SK-N-SH (cell line): ENCODE results near the gene NAA38. TPM values are rescaled to one million over a fixed set of nuclear protein-coding genes. Genes with fewer than 3 reads are reported as not detected.

Experiments used
- CTCF ChIA-PET: fragments of 300-600, 350-600 bp; formaldehyde crosslinking; extraction: SDS; loops from one replicate; lab custom pipeline; 2021; lab: Yijun Ruan, JAX
- POLR2A ChIA-PET: fragments of 350-600 bp; sonication (Branson Sonifier 250); formaldehyde crosslinking; extraction: SDS; loops from one replicate; lab custom pipeline; 2020; ENCODE audit warnings: antibody characterized with exemption, inconsistent platforms; lab: Yijun Ruan, JAX
- DNase-seq: peaks from one replicate; pipeline ENCODE4 v3.0.0; 2012
- H2AFZ ChIP-seq: fragments of 200-600 bp; sonication (generic); 2 replicates; pipeline ENCODE4 v1.8.1; 2016; ENCODE audit warnings: antibody characterized with exemption, mild to moderate bottlenecking, low read depth
- H3F3A ChIP-seq: fragments of 200-600 bp; sonication (generic); replicated peaks from 2 replicates; pipeline ENCODE3; 2016; ENCODE audit warnings: antibody characterized with exemption, mild to moderate bottlenecking; ENCODE audit not compliant: insufficient read depth
- H3K27ac ChIP-seq, 2 experiments: fragments of 200-500 bp in 1 of 2; fragments of 200-600 bp in 1 of 2; sonication (Bioruptor generic) in 1 of 2; sonication (generic), shearing (Covaris generic) in 1 of 2; 2 replicates each; pipeline versions ENCODE4 v1.5.1 to v1.6.1; 2014 to 2016; ENCODE audit warnings: low read depth in 2 of 2, inconsistent platforms in 1 of 2, low read length in 1 of 2, mild to moderate bottlenecking in 1 of 2, mixed read lengths in 1 of 2
- H3K27me3 ChIP-seq: fragments of 200-600 bp; sonication (generic), shearing (Covaris generic); 2 replicates; pipeline ENCODE4 v1.6.1; 2016; ENCODE audit warnings: mixed run types; ENCODE audit not compliant: insufficient read depth
- H3K36me3 ChIP-seq, 2 experiments: fragments of 200-500 bp in 1 of 2; fragments of 200-600 bp in 1 of 2; sonication (Bioruptor generic) in 1 of 2; sonication (generic) in 1 of 2; replicated peaks in 1 of 2; 2 replicates each; pipeline versions ENCODE3 to v1.5.1; 2014 to 2016; ENCODE audit warnings: low read length in 1 of 2, mild to moderate bottlenecking in 1 of 2; ENCODE audit not compliant: insufficient read depth in 2 of 2, control insufficient read depth in 1 of 2
- H3K4me1 ChIP-seq, 2 experiments: fragments of 200-500 bp in 1 of 2; fragments of 200-600 bp in 1 of 2; sonication (Bioruptor generic) in 1 of 2; sonication (generic), shearing (Covaris generic) in 1 of 2; 2 replicates each; pipeline versions ENCODE4 v1.5.1 to v1.6.1; 2014 to 2016; ENCODE audit warnings: low read depth in 1 of 2, low read length in 1 of 2, mixed run types in 1 of 2; ENCODE audit not compliant: insufficient read depth in 2 of 2, control insufficient read depth in 1 of 2
- H3K4me2 ChIP-seq: fragments of 200-600 bp; sonication (generic), shearing (Covaris generic); 2 replicates; pipeline ENCODE4 v1.6.1; 2017; ENCODE audit warnings: mixed run types
- H3K4me3 ChIP-seq, 2 experiments: fragments of 200-500 bp in 1 of 2; fragments of 200-600 bp in 1 of 2; sonication (Bioruptor generic) in 1 of 2; sonication (generic), shearing (Covaris generic) in 1 of 2; 2 replicates each; pipeline versions ENCODE4 v1.5.1 to v1.8.1; 2014 to 2016; ENCODE audit warnings: low read depth in 2 of 2, inconsistent platforms in 1 of 2, low read length in 1 of 2, mild to moderate bottlenecking in 1 of 2, mixed read lengths in 1 of 2, moderate library complexity in 1 of 2
- H3K79me2 ChIP-seq: fragments of 200-600 bp; sonication (generic); 2 replicates; pipeline ENCODE4 v1.8.1; 2017; ENCODE audit warnings: mild to moderate bottlenecking; ENCODE audit not compliant: insufficient read depth
- H3K9ac ChIP-seq: fragments of 200-600 bp; sonication (generic); 2 replicates; pipeline ENCODE4 v1.6.1; 2017; ENCODE audit warnings: mixed run types
- H3K9me2 ChIP-seq: fragments of 200-600 bp; sonication (generic); 2 replicates; pipeline ENCODE4 v1.6.1; 2017; ENCODE audit warnings: mixed run types
- H3K9me3 ChIP-seq: fragments of 200-600 bp; sonication (generic); 2 replicates; pipeline ENCODE4 v1.6.1; 2017; ENCODE audit warnings: mixed run types, mild to moderate bottlenecking, moderate library complexity
- H4K20me1 ChIP-seq: fragments of 200-600 bp; sonication (generic); 2 replicates; pipeline ENCODE4 v1.6.1; 2017; ENCODE audit warnings: mild to moderate bottlenecking, mixed run types; ENCODE audit not compliant: insufficient read depth
- CTCF ChIP-seq: fragments of 200-600 bp; sonication (generic); IDR thresholded peaks from 2 replicates; pipeline ENCODE4 v1.6.1; 2017; ENCODE audit warnings: antibody characterized with exemption, mild to moderate bottlenecking, moderate library complexity
- EZH2phosphoT487 ChIP-seq: fragments of 200-600 bp; sonication (generic); IDR thresholded peaks from 2 replicates; pipeline ENCODE4 v1.6.1; 2017; ENCODE audit warnings: low read depth, mixed run types, mild to moderate bottlenecking, antibody characterized with exemption, moderate library complexity, borderline replicate concordance
- FOXJ3 ChIP-seq: sonication (generic); formaldehyde crosslinking; IDR thresholded peaks from 2 replicates; pipeline ENCODE4 v1.5.1; 2020; ENCODE audit warnings: mild to moderate bottlenecking, missing genetic modification reagents
- MXI1 ChIP-seq: IDR thresholded peaks from 2 replicates; pipeline ENCODE4 v1.6.1; 2012; ENCODE audit warnings: mild to moderate bottlenecking, low read depth, low read length, improper control_type of control experiment
- NFIC ChIP-seq: IDR thresholded peaks from 2 replicates; pipeline ENCODE4 v1.4.0; 2012; ENCODE audit warnings: borderline replicate concordance
- NRF1 ChIP-seq: IDR thresholded peaks from 2 replicates; pipeline ENCODE4 v1.6.1; 2012; ENCODE audit warnings: low read depth, mild to moderate bottlenecking, low read length
- RAD21 ChIP-seq: IDR thresholded peaks from 2 replicates; pipeline ENCODE4 v1.6.1; 2012; ENCODE audit warnings: mild to moderate bottlenecking, low read length
- RCOR1 ChIP-seq: fragments of 150-350 bp; IDR thresholded peaks from 2 replicates; pipeline ENCODE4 v1.6.1; 2017; ENCODE audit warnings: antibody characterized with exemption, low read length
- RXRA ChIP-seq: IDR thresholded peaks from 2 replicates; pipeline ENCODE4 v1.4.0; 2012; ENCODE audit warnings: low read depth, mild to moderate bottlenecking, borderline replicate concordance
- SIN3A ChIP-seq: IDR thresholded peaks from 2 replicates; pipeline ENCODE4 v1.6.1; 2012; ENCODE audit warnings: low read depth, mild to moderate bottlenecking, low read length, moderate library complexity, borderline replicate concordance
- TEAD4 ChIP-seq: IDR thresholded peaks from 2 replicates; pipeline ENCODE4 v1.4.0; 2012; ENCODE audit warnings: mild to moderate bottlenecking, borderline replicate concordance; ENCODE audit not compliant: insufficient read depth
- WGBS: methylation state at CpG from one replicate; pipeline ENCODE4 v1.1.6; 2017; ENCODE audit warnings: low lambda C conversion rate; 5-methylcytosine and 5-hydroxymethylcytosine counted together
- polyA plus RNA-seq, 3 experiments: library from polyadenylated mRNA; depleted of rRNA; stranded (reverse); fragments of >200 nt; gene quantifications; 2 replicates each; pipeline ENCODE4 v1.2.3, GENCODE V29; 2012
- TF ChIP-seq, protein P1 (sequence below): IDR thresholded peaks from 2 replicates; pipeline ENCODE4 v1.4.0; 2012; ENCODE audit warnings: low read depth, borderline replicate concordance

NAA38 gene
- polyA plus RNA-seq, 1 of the 3 experiments (the other 2 are of a cell fraction): 202 TPM

GRCh38 chr17:7845359-7846062, 11.8 kb downstream of the NAA38 start:
- TF ChIP-seq, protein P1, sequence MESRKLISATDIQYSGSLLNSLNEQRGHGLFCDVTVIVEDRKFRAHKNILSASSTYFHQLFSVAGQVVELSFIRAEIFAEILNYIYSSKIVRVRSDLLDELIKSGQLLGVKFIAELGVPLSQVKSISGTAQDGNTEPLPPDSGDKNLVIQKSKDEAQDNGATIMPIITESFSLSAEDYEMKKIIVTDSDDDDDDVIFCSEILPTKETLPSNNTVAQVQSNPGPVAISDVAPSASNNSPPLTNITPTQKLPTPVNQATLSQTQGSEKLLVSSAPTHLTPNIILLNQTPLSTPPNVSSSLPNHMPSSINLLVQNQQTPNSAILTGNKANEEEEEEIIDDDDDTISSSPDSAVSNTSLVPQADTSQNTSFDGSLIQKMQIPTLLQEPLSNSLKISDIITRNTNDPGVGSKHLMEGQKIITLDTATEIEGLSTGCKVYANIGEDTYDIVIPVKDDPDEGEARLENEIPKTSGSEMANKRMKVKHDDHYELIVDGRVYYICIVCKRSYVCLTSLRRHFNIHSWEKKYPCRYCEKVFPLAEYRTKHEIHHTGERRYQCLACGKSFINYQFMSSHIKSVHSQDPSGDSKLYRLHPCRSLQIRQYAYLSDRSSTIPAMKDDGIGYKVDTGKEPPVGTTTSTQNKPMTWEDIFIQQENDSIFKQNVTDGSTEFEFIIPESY: no peak
- no peak for TF ChIP-seq RCOR1
- TF ChIP-seq MXI1: no peak
- no peak for TF ChIP-seq CTCF
- TF ChIP-seq TEAD4: no peak
- no peak for TF ChIP-seq RAD21
- TF ChIP-seq NRF1: no peak
- TF ChIP-seq SIN3A: no peak
- TF ChIP-seq EZH2phosphoT487: no peak
- TF ChIP-seq FOXJ3 (CRISPR knock-in tag): no peak
- TF ChIP-seq NFIC: no peak
- TF ChIP-seq RXRA: no peak
- H2AFZ ChIP-seq: no peak overlapping the region
- ChIA-PET POLR2A (interaction anchor here (0.8 to 2.1 kb wide), 6 partner anchors 9 to 159 kb away, joined by 3 to 19 read pairs (median 4); partner anchors contain the start of genes CYB5D1, EFNB3, KDM6B and NAA38), CTCF (interaction anchor here (0.6 to 4.1 kb wide), 10 partner anchors 10 to 319 kb away, joined by 3 to 37 read pairs (median 4); partner anchors contain the start of genes KDM6B and NAA38)
- H3K79me2 ChIP-seq: peaks cover 39% of the 10 kb centered on the region
- no peaks in the 10 kb centered on the region for H3K9me3 ChIP-seq
- peak overlapping the region; percentile 66 to 67 for H3K4me3 ChIP-seq
- H3K9ac ChIP-seq: peak overlapping the region; percentile 99
- H3K27me3 ChIP-seq: no peaks in the 10 kb centered on the region
- peaks cover 39% of the 10 kb centered on the region for H4K20me1 ChIP-seq
- 83% methylated on average over 15 of the region's 15 CpGs for WGBS
- no peaks in the 10 kb centered on the region for H3K9me2 ChIP-seq
- H3K4me1 ChIP-seq: peaks cover 16 to 22% of the 10 kb centered on the region in 2 experiments
- peaks cover 37% of the 10 kb centered on the region for H3F3A ChIP-seq
- no peak for DNase-seq
- H3K36me3 ChIP-seq: peaks cover 16 to 46% of the 10 kb centered on the region in 2 experiments
- peak overlapping the region; percentile 75 to 100 for H3K27ac ChIP-seq
- peak overlapping the region; percentile 92 for H3K4me2 ChIP-seq
